Gastrocnemius medialis (tissue), 4 donors: ENCODE results near the gene ARID1B.

Source experiments
- CTCF ChIP-seq, 5 experiments: fragments of 450-650 bp in 3 of 5; fragments of 200-600 bp in 2 of 5; sonication (generic) in 2 of 5; IDR thresholded peaks in 4 of 5; conservative IDR thresholded peaks in 1 of 5; 1 replicate in 4 of 5; 2 replicates in 1 of 5; pipeline ENCODE4 v1.5.1; 2016 to 2019; ENCODE audit warnings: antibody characterized with exemption in 5 of 5, mild to moderate bottlenecking in 3 of 5, moderate library complexity in 3 of 5
- POLR2A ChIP-seq, 2 donors: fragments of 450-650 bp; IDR thresholded peaks; one replicate each; pipeline ENCODE4 v1.6.1; 2017; ENCODE audit warnings: antibody characterized with exemption in 2 of 2, mild to moderate bottlenecking in 2 of 2, moderate library complexity in 2 of 2

- TF ChIP-seq POLR2A (IDR thresholded peaks at IDR 0.05) = no peak
- TF ChIP-seq CTCF (IDR thresholded peaks at IDR 0.05 in 4 of 5, conservative IDR thresholded peaks at IDR 0.05 in 1 of 5) = no peak
Observed at GRCh38 chr6:157092736-157093135, 315.6 kb downstream of the ARID1B start.
